GM06990 (cell line): ENCODE results near the gene CHI3L2.

Experiments
- DNase-seq: peaks from one replicate; pipeline ENCODE4 v3.0.0-alpha.2; 2011; ENCODE audit not compliant: insufficient read length; ENCODE audit errors: extremely low read depth
- H3K27me3 ChIP-seq: replicated peaks from 2 replicates; pipeline ENCODE4 v1.6.0; 2011; ENCODE audit warnings: low read length; ENCODE audit not compliant: control insufficient read depth, insufficient read depth
- H3K36me3 ChIP-seq: 2 replicates; pipeline ENCODE4 v1.5.1; 2011; ENCODE audit warnings: low read length; ENCODE audit not compliant: control insufficient read depth, insufficient read depth
- H3K4me3 ChIP-seq: replicated peaks from 2 replicates; pipeline ENCODE4 v1.5.1; 2011; ENCODE audit warnings: low read depth, mild to moderate bottlenecking, control low read depth, low read length
- TF ChIP-seq, protein P1 (sequence below): IDR thresholded peaks from 2 replicates; pipeline ENCODE4 v1.5.1; 2011; ENCODE audit warnings: low read length, control low read depth, mild to moderate bottlenecking, inconsistent platforms; ENCODE audit not compliant: insufficient read depth, poor library complexity, severe bottlenecking

Gene CHI3L2

DNA sequence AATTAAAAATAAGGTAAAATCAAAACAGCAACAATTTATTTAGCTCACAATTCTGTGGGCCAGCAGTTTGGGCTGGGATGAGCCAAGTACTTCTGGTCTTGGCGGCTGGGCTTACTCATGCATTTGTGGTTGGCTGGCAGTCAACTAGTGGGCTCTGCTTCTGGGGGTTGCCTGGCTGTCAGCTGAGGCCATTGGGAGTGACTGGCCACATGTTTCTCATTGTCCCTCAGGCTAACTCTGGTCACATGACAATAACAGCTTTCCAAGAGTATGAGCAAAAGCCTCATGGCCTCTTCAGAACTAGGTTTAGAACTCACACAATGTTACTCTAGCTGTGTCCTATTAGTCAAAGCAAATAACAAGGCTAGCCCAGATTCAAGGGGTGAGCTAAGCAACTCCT lies 47.6 kb downstream of the CHI3L2 start:
- TF ChIP-seq, protein P1, sequence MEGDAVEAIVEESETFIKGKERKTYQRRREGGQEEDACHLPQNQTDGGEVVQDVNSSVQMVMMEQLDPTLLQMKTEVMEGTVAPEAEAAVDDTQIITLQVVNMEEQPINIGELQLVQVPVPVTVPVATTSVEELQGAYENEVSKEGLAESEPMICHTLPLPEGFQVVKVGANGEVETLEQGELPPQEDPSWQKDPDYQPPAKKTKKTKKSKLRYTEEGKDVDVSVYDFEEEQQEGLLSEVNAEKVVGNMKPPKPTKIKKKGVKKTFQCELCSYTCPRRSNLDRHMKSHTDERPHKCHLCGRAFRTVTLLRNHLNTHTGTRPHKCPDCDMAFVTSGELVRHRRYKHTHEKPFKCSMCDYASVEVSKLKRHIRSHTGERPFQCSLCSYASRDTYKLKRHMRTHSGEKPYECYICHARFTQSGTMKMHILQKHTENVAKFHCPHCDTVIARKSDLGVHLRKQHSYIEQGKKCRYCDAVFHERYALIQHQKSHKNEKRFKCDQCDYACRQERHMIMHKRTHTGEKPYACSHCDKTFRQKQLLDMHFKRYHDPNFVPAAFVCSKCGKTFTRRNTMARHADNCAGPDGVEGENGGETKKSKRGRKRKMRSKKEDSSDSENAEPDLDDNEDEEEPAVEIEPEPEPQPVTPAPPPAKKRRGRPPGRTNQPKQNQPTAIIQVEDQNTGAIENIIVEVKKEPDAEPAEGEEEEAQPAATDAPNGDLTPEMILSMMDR: no peak
- no peaks in the 10 kb centered on the region for H3K36me3 ChIP-seq
- DNase-seq: peak; percentile 18
- H3K4me3 ChIP-seq: no peak overlapping the region
- H3K27me3 ChIP-seq: no peaks in the 10 kb centered on the region

- no peak for DNase-seq
- Histone ChIP-seq H3K27me3 (no peaks in the 10 kb centered on the region), H3K36me3 (no peaks in the 10 kb centered on the region), H3K4me3 (no peak overlapping the region)
- TF ChIP-seq, protein P1: no peak
Measured at GRCh38 chr1:111275780-111276433, 48.4 kb downstream of the CHI3L2 start.

GRCh38 chr1:111279144-111279543 lies 51.6 kb downstream of the CHI3L2 start:
- no peaks in the 10 kb centered on the region for H3K27me3 ChIP-seq
- no peak overlapping the region for H3K4me3 ChIP-seq
- TF ChIP-seq, protein P1: no peak
- DNase-seq: no peak
- no peaks in the 10 kb centered on the region for H3K36me3 ChIP-seq

GRCh38 chr1:111280267-111280666 lies 52.8 kb downstream of the CHI3L2 start:
- H3K36me3 ChIP-seq: no peaks in the 10 kb centered on the region
- no peak for DNase-seq
- TF ChIP-seq, protein P1: no peak
- H3K4me3 ChIP-seq: no peak overlapping the region
- no peaks in the 10 kb centered on the region for H3K27me3 ChIP-seq

DNA sequence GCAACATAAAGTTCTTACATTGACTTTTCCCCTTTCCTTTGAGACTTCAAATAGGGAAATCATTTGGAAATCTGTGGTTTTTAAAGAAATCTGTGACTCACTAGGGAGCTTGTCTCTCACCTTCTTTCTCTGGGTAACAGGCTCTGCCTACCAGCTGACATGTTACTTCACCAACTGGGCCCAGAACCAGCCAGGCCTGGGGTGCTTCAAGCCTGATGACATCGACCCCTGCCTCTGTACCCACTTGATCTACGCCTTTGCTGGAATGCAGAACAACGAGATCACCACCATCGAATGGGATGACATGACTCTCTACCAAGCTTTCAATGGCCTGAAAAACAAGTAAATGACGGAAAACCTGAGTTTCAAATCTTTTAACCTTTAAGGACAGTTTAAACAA lies 53.9 kb downstream of the CHI3L2 start:
- no peaks in the 10 kb centered on the region for H3K36me3 ChIP-seq
- TF ChIP-seq, protein P1: no peak

DNA sequence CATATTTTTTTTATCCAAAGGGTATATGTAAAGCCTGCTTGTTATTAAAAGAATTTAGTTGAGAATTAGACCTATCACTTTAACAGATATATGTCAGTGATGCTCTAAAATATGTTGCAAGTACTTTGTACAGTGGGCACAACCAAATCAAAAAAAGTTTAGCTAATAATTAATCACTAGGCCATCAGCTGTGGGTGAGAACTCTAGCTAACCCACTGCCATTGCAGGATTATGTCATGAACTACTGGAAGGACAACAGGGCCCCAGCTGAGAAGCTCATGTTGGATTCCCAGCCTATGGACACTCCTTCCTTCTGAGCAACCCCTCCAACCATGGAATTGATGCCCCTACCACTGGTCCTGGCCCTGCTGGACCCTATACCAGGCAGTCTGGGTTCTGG lies 56.3 kb downstream of the CHI3L2 start:
- no peak overlapping the region for H3K4me3 ChIP-seq
- TF ChIP-seq, protein P1: no peak
- no peak for DNase-seq
- H3K27me3 ChIP-seq: no peaks in the 10 kb centered on the region; the same call in 1 of the 2 replicates
- H3K36me3 ChIP-seq: no peaks in the 10 kb centered on the region

More for the DNA sequence above, 53.9 kb downstream of the CHI3L2 start:
- H3K4me3 ChIP-seq: no peak overlapping the region
- no peaks in the 10 kb centered on the region for H3K27me3 ChIP-seq
- DNase-seq: no peak
